Stimulated activated effector memory CD8-positive, alpha-beta T cell treated with anti-CD3 and anti-CD28 coated beads, Interleukin-12 subunit alpha, Interleukin-12 subunit beta, amount 100 ng/mL, for 72 hours (primary cell): Measurements from ENCODE around the gene INHBC.
"Not testable (repeated sequence)": the region's sequence is repeated elsewhere in the genome, so short reads cannot be mapped to it uniquely, and the experiment has no call there.

Experiments
- ATAC-seq: fragments of 150-1000 bp; cut with Tn5 transposase; 2 replicates; pipeline ENCODE4 v1.10.0; 2021
- DNase-seq, 2 donors: peaks; one replicate each; pipeline ENCODE4 v3.0.0; 2021 to 2022; ENCODE audit warnings: low spot score in 2 of 2
- H3K27ac Mint-ChIP-seq: one replicate; pipeline ENCODE4 v1.8.0; 2022; ENCODE audit warnings: mild to moderate bottlenecking, mixed read lengths
- H3K36me3 Mint-ChIP-seq: one replicate; pipeline ENCODE4 v1.8.0; 2022; ENCODE audit warnings: mild to moderate bottlenecking, mixed read lengths
- H3K4me1 Mint-ChIP-seq: one replicate; pipeline ENCODE4 v1.8.0; 2022; ENCODE audit warnings: mixed read lengths
- H3K4me3 Mint-ChIP-seq: one replicate; pipeline ENCODE4 v1.8.0; 2022; ENCODE audit warnings: mild to moderate bottlenecking, mixed read lengths
- H3K9me3 Mint-ChIP-seq: one replicate; pipeline ENCODE4 v1.8.0; 2022; ENCODE audit warnings: mixed read lengths

Gene INHBC

GRCh38 chr12:57441393-57441792 is 6.8 kb downstream of the INHBC start:
- not testable (repeated sequence) for DNase-seq, H3K36me3 Mint-ChIP-seq, H3K9me3 Mint-ChIP-seq, ATAC-seq, H3K27ac Mint-ChIP-seq, H3K4me1 Mint-ChIP-seq, H3K4me3 Mint-ChIP-seq

- ATAC-seq (no peak), DNase-seq (no peak)
- Mint-ChIP-seq H3K4me3 (no peak overlapping the region), H3K4me1 (no peaks in the 10 kb centered on the region), H3K36me3 (no peaks in the 10 kb centered on the region), H3K9me3 (peaks cover 5% of the 10 kb centered on the region), H3K27ac (no peak overlapping the region)
Observed at GRCh38 chr12:57441846-57442427, 7.4 kb downstream of the INHBC start.

- not testable (repeated sequence) for ATAC-seq, H3K9me3 Mint-ChIP-seq, H3K27ac Mint-ChIP-seq, H3K4me3 Mint-ChIP-seq, H3K4me1 Mint-ChIP-seq, H3K36me3 Mint-ChIP-seq, DNase-seq
Observed at GRCh38 chr12:57444337-57444736, 9.8 kb downstream of the INHBC start.

- Mint-ChIP-seq H3K36me3 (no peaks in the 10 kb centered on the region), H3K4me1 (no peaks in the 10 kb centered on the region), H3K27ac (no peak overlapping the region), H3K9me3 (peaks cover 5% of the 10 kb centered on the region), H3K4me3 (no peak overlapping the region)
- DNase-seq = no peak
- no peak for ATAC-seq
Observed at GRCh38 chr12:57444744-57445143, 10.2 kb downstream of the INHBC start.

- no peak for ATAC-seq
- Mint-ChIP-seq H3K4me3 (no peak overlapping the region), H3K36me3 (no peaks in the 10 kb centered on the region), H3K9me3 (peaks cover 5% of the 10 kb centered on the region), H3K27ac (no peak overlapping the region), H3K4me1 (no peaks in the 10 kb centered on the region)
- no peak for DNase-seq
Observed at GRCh38 chr12:57446292-57446960, 11.8 kb downstream of the INHBC start.

GRCh38 chr12:57448669-57449068 is 14.1 kb downstream of the INHBC start:
- no peak overlapping the region for H3K27ac Mint-ChIP-seq
- H3K4me3 Mint-ChIP-seq = no peak overlapping the region
- DNase-seq = no peak
- H3K4me1 Mint-ChIP-seq = peaks cover 14% of the 10 kb centered on the region
- no peaks in the 10 kb centered on the region for H3K36me3 Mint-ChIP-seq
- no peak for ATAC-seq
- H3K9me3 Mint-ChIP-seq = no peaks in the 10 kb centered on the region

- Mint-ChIP-seq H3K4me3 (no peak overlapping the region), H3K9me3 (no peaks in the 10 kb centered on the region), H3K36me3 (no peaks in the 10 kb centered on the region), H3K27ac (no peak overlapping the region), H3K4me1 (peaks cover 14% of the 10 kb centered on the region)
- ATAC-seq = no peak
- DNase-seq = no peak
Observed at GRCh38 chr12:57449375-57449774, 14.8 kb downstream of the INHBC start.

- H3K27ac Mint-ChIP-seq = no peak overlapping the region
- H3K4me1 Mint-ChIP-seq = peaks cover 14% of the 10 kb centered on the region
- no peak for ATAC-seq
- DNase-seq = no peak
- no peaks in the 10 kb centered on the region for H3K36me3 Mint-ChIP-seq
- H3K4me3 Mint-ChIP-seq = no peak overlapping the region
- no peaks in the 10 kb centered on the region for H3K9me3 Mint-ChIP-seq
Observed at GRCh38 chr12:57450057-57450456, 15.5 kb downstream of the INHBC start.

GRCh38 chr12:57451233-57451778 is 16.7 kb downstream of the INHBC start:
- H3K4me3 Mint-ChIP-seq = no peak overlapping the region
- H3K36me3 Mint-ChIP-seq = no peaks in the 10 kb centered on the region
- no peaks in the 10 kb centered on the region for H3K9me3 Mint-ChIP-seq
- DNase-seq (no peak), ATAC-seq (no peak)
- H3K27ac Mint-ChIP-seq = no peak overlapping the region
- H3K4me1 Mint-ChIP-seq = peaks cover 23% of the 10 kb centered on the region

GRCh38 chr12:57452181-57452936 is 17.8 kb downstream of the INHBC start:
- Mint-ChIP-seq H3K4me3 (peak overlapping the region; percentile 45), H3K4me1 (peaks cover 27% of the 10 kb centered on the region), H3K9me3 (no peaks in the 10 kb centered on the region), H3K27ac (peak overlapping the region; percentile 72), H3K36me3 (no peaks in the 10 kb centered on the region)
- ATAC-seq (peak; percentile 56), DNase-seq (no peak)

- H3K27ac Mint-ChIP-seq = peak overlapping the region; percentile 72
- peak; percentile 60 for ATAC-seq
Observed at GRCh38 chr12:57452937-57453509, 18.4 kb downstream of the INHBC start.

GRCh38 chr12:57454213-57454565 is 19.6 kb downstream of the INHBC start:
- no peaks in the 10 kb centered on the region for H3K36me3 Mint-ChIP-seq
- no peak for DNase-seq
- H3K4me3 Mint-ChIP-seq = no peak overlapping the region
- no peaks in the 10 kb centered on the region for H3K9me3 Mint-ChIP-seq
- no peak for ATAC-seq
- H3K4me1 Mint-ChIP-seq = peaks cover 34% of the 10 kb centered on the region
- H3K27ac Mint-ChIP-seq = no peak overlapping the region

More at GRCh38 chr12:57452937-57453509, 18.4 kb downstream of the INHBC start:
- H3K36me3 Mint-ChIP-seq = no peaks in the 10 kb centered on the region
- H3K4me3 Mint-ChIP-seq = peak overlapping the region; percentile 45
- no peaks in the 10 kb centered on the region for H3K9me3 Mint-ChIP-seq
- peaks cover 27% of the 10 kb centered on the region for H3K4me1 Mint-ChIP-seq
- peak; percentile 54 to 82 for DNase-seq

GRCh38 chr12:57454566-57455373 is 20.2 kb downstream of the INHBC start, which contains the start of gene INHBE:
INHBE (plus strand) TSS chr12:57455307; CDS start chr12:57455537, 230 bp downstream.
- H3K4me3 Mint-ChIP-seq = peak within 1 kb of the TSS; percentile 60
- no peaks in the 10 kb centered on the region for H3K36me3 Mint-ChIP-seq
- no peaks in the 10 kb centered on the region for H3K9me3 Mint-ChIP-seq
- no peak for DNase-seq
- no peak for ATAC-seq
- peaks cover 40% of the 10 kb centered on the region for H3K4me1 Mint-ChIP-seq
- peak within 1 kb of the TSS; percentile 79 for H3K27ac Mint-ChIP-seq

GRCh38 chr12:57455374-57456144 is 21.0 kb downstream of the INHBC start:
- H3K4me3 Mint-ChIP-seq = peak overlapping the region; percentile 60

More at GRCh38 chr12:57455374-57456144, 21.0 kb downstream of the INHBC start:
- H3K9me3 Mint-ChIP-seq = no peaks in the 10 kb centered on the region
- peaks cover 46% of the 10 kb centered on the region for H3K4me1 Mint-ChIP-seq
- H3K36me3 Mint-ChIP-seq = no peaks in the 10 kb centered on the region
- DNase-seq (no peak), ATAC-seq (no peak)
- H3K27ac Mint-ChIP-seq = peak overlapping the region; percentile 79
